H1 (cell line): Measurements from ENCODE around the gene C2CD3. TPM values are rescaled to one million over a fixed set of nuclear protein-coding genes. Genes with fewer than 3 reads are reported as not detected.

Experiments used
- CTCF ChIA-PET: fragments of 300-600 bp; sonication (Branson Sonifier 250); formaldehyde crosslinking; loops from one replicate; lab custom pipeline; 2021; ENCODE audit not compliant: partially characterized antibody; lab: Charles Lee
- POLR2A ChIA-PET: fragments of 300-600 bp; sonication (Branson Sonifier 250); formaldehyde crosslinking; loops from one replicate; lab custom pipeline; 2021; ENCODE audit warnings: inconsistent platforms; ENCODE audit not compliant: partially characterized antibody; lab: Charles Lee
- DNase-seq, 2 experiments: peaks; one replicate each; pipeline versions ENCODE4 v3.0.0 to v3.0.0-alpha.2; 2010 to 2022; ENCODE audit warnings: low spot score in 2 of 2, low read depth in 1 of 2, mixed read lengths in 1 of 2
- FAIRE-seq: peaks from 2 replicates; lab custom pipeline; 2011; peaks lifted over from hg19 to GRCh38; lab: Jason Lieb, UNC
- H2AFZ ChIP-seq: 2 replicates; pipeline ENCODE4 v1.8.1; 2012; ENCODE audit warnings: low read length, inconsistent platforms
- H2AK5ac ChIP-seq: 2 replicates; pipeline ENCODE4 v1.6.1; 2013; ENCODE audit warnings: low read depth, low read length
- H2BK120ac ChIP-seq: replicated peaks from 2 replicates; pipeline ENCODE3; 2013; ENCODE audit warnings: low read depth, low read length, inconsistent platforms
- H2BK12ac ChIP-seq: 2 replicates; pipeline ENCODE4 v1.6.1; 2013; ENCODE audit warnings: low read depth, low read length
- H2BK15ac ChIP-seq: 2 replicates; pipeline ENCODE4 v1.6.1; 2013; ENCODE audit warnings: low read length
- H2BK20ac ChIP-seq: 2 replicates; pipeline ENCODE4 v1.6.1; 2013; ENCODE audit warnings: low read length
- H2BK5ac ChIP-seq: 2 replicates; pipeline ENCODE4 v1.6.1; 2013; ENCODE audit warnings: low read depth, low read length
- H3K14ac ChIP-seq: 2 replicates; pipeline ENCODE4 v1.6.1; 2013; ENCODE audit warnings: inconsistent platforms; ENCODE audit not compliant: insufficient read length
- H3K18ac ChIP-seq: 2 replicates; pipeline ENCODE4 v1.6.1; 2013; ENCODE audit warnings: low read length; ENCODE audit errors: extremely low read depth
- H3K23ac ChIP-seq: 2 replicates; pipeline ENCODE4 v1.6.1; 2013; ENCODE audit warnings: inconsistent platforms; ENCODE audit not compliant: insufficient read length
- H3K23me2 ChIP-seq: 2 replicates; pipeline ENCODE4 v1.6.1; 2013; ENCODE audit warnings: low read depth, low read length
- H3K27ac ChIP-seq: 2 replicates; pipeline ENCODE4 v1.6.1; 2011; ENCODE audit warnings: low read depth, low read length, inconsistent platforms
- H3K27me3 ChIP-seq, 4 experiments: replicated peaks in 1 of 4; 1 replicate in 1 of 4; 2 replicates in 3 of 4; pipeline versions ENCODE4 v1.6.1 to v1.8.1; 2011 to 2013; ENCODE audit warnings: low read length in 3 of 4, mild to moderate bottlenecking in 3 of 4, inconsistent platforms in 2 of 4, mixed read lengths in 2 of 4, moderate library complexity in 1 of 4; ENCODE audit not compliant: control insufficient read depth in 3 of 4, insufficient read depth in 3 of 4; ENCODE audit errors: extremely low read depth in 1 of 4
- H3K36me3 ChIP-seq, 4 experiments: 2 replicates each; pipeline versions ENCODE4 v1.6.1 to v1.8.1; 2011 to 2013; ENCODE audit warnings: mild to moderate bottlenecking in 4 of 4, low read length in 3 of 4, moderate library complexity in 2 of 4, control low read depth in 1 of 4, inconsistent platforms in 1 of 4; ENCODE audit not compliant: insufficient read depth in 4 of 4, control insufficient read depth in 2 of 4
- H3K4ac ChIP-seq: replicated peaks from 2 replicates; pipeline ENCODE3; 2013; ENCODE audit warnings: low read length, low read depth, mixed read lengths, inconsistent platforms; ENCODE audit not compliant: insufficient read length
- H3K4me1 ChIP-seq, 4 experiments: replicated peaks in 1 of 4; 1 replicate in 1 of 4; 2 replicates in 3 of 4; pipeline versions ENCODE4 v1.6.1 to v1.8.1; 2011 to 2013; ENCODE audit warnings: low read length in 3 of 4, inconsistent platforms in 2 of 4, mixed read lengths in 1 of 4; ENCODE audit not compliant: insufficient read depth in 4 of 4, control insufficient read depth in 3 of 4
- H3K4me2 ChIP-seq, 2 experiments: 2 replicates each; pipeline versions ENCODE4 v1.6.1 to v1.8.1; 2011 to 2013; ENCODE audit warnings: low read depth in 2 of 2, low read length in 2 of 2, control low read depth in 1 of 2, inconsistent platforms in 1 of 2, mild to moderate bottlenecking in 1 of 2; ENCODE audit not compliant: insufficient read depth in 1 of 2
- H3K4me3 ChIP-seq, 4 experiments: fragments of 200-600, 300-600 bp in 1 of 4; sonication (generic), shearing (Covaris generic), sonication (Bioruptor Twin) in 1 of 4; 2 replicates each; pipeline versions ENCODE4 v1.5.1 to v1.8.1; 2011 to 2016; ENCODE audit warnings: low read length in 4 of 4, low read depth in 3 of 4, control low read depth in 2 of 4, inconsistent platforms in 2 of 4, mild to moderate bottlenecking in 2 of 4, mixed read lengths in 1 of 4, moderate library complexity in 1 of 4; ENCODE audit not compliant: insufficient read depth in 2 of 4; ENCODE audit errors: extremely low read depth in 1 of 4
- H3K56ac ChIP-seq: replicated peaks from 2 replicates; pipeline ENCODE3; 2013; ENCODE audit warnings: low read depth, mild to moderate bottlenecking, mixed read lengths, low read length, inconsistent platforms; ENCODE audit not compliant: insufficient read length
- H3K79me1 ChIP-seq: 2 replicates; pipeline ENCODE4 v1.6.1; 2013; ENCODE audit warnings: low read depth, low read length, control low read depth
- H3K79me2 ChIP-seq, 2 experiments: 2 replicates each; pipeline versions ENCODE4 v1.6.1 to v1.8.1; 2012 to 2013; ENCODE audit warnings: low read length in 2 of 2, mild to moderate bottlenecking in 2 of 2, inconsistent platforms in 1 of 2; ENCODE audit not compliant: insufficient read depth in 2 of 2, control insufficient read depth in 1 of 2
- H3K9ac ChIP-seq, 4 experiments: replicated peaks in 1 of 4; 1 replicate in 1 of 4; 2 replicates in 3 of 4; pipeline versions ENCODE4 v1.6.1 to v1.8.1; 2011 to 2013; ENCODE audit warnings: low read depth in 3 of 4, low read length in 3 of 4, control low read depth in 2 of 4, mild to moderate bottlenecking in 2 of 4, moderate library complexity in 2 of 4, inconsistent platforms in 1 of 4; ENCODE audit errors: extremely low read depth in 1 of 4
- H3K9me3 ChIP-seq, 2 experiments: 2 replicates each; pipeline versions ENCODE4 v1.6.1 to v1.8.1; 2012 to 2013; ENCODE audit warnings: mild to moderate bottlenecking in 2 of 2, moderate library complexity in 2 of 2, control low read depth in 1 of 2, inconsistent platforms in 1 of 2, low read depth in 1 of 2, low read length in 1 of 2, mixed read lengths in 1 of 2; ENCODE audit not compliant: insufficient read depth in 2 of 2
- H4K20me1 ChIP-seq, 2 experiments: replicated peaks in 1 of 2; 2 replicates each; pipeline versions ENCODE3 to v1.8.1; 2011 to 2013; ENCODE audit warnings: inconsistent platforms in 2 of 2, low read length in 2 of 2, mild to moderate bottlenecking in 1 of 2; ENCODE audit not compliant: insufficient read depth in 2 of 2, control insufficient read depth in 1 of 2
- H4K5ac ChIP-seq: 2 replicates; pipeline ENCODE4 v1.6.1; 2013; ENCODE audit warnings: low read length, low read depth, mixed read lengths, inconsistent platforms; ENCODE audit not compliant: insufficient read length
- H4K8ac ChIP-seq: 2 replicates; pipeline ENCODE4 v1.8.0; 2013; ENCODE audit warnings: mild to moderate bottlenecking, moderate library complexity, low read length, inconsistent platforms; ENCODE audit not compliant: insufficient read depth; ENCODE audit errors: extremely low read depth
- H4K91ac ChIP-seq: replicated peaks from 2 replicates; pipeline ENCODE3; 2013; ENCODE audit warnings: low read length, mixed read lengths, inconsistent platforms; ENCODE audit not compliant: insufficient read length
- CTCF ChIP-seq, 3 experiments: IDR thresholded peaks; 1 replicate in 2 of 3; 2 replicates in 1 of 3; pipeline versions ENCODE4 v1.5.1 to v1.6.1; 2011; ENCODE audit warnings: low read length in 3 of 3, mild to moderate bottlenecking in 3 of 3, inconsistent platforms in 2 of 3, low read depth in 1 of 3, moderate library complexity in 1 of 3; ENCODE audit not compliant: insufficient read depth in 1 of 3; ENCODE audit errors: control extremely low read depth in 1 of 3
- FOSL1 ChIP-seq: IDR thresholded peaks from 2 replicates; pipeline ENCODE4 v1.6.1; 2011; ENCODE audit warnings: mild to moderate bottlenecking, low read depth, low read length, moderate library complexity; ENCODE audit not compliant: insufficient read depth
- HDAC6 ChIP-seq: IDR thresholded peaks from one replicate; pipeline ENCODE4 v1.7.1; 2012; ENCODE audit warnings: low read depth, mild to moderate bottlenecking, inconsistent platforms, low read length, moderate library complexity
- POLR2A ChIP-seq, 2 experiments: IDR thresholded peaks; 1 replicate in 1 of 2; 2 replicates in 1 of 2; pipeline ENCODE4 v1.6.1; 2011; ENCODE audit warnings: low read depth in 2 of 2, low read length in 2 of 2, mild to moderate bottlenecking in 2 of 2; ENCODE audit errors: control extremely low read depth in 1 of 2
- WGBS, 2 experiments: shearing (Covaris generic) in 1 of 2; methylation state at CpG; one replicate each; pipeline versions ENCODE4 v1.1.6 to v1.1.7; 2013 to 2015; ENCODE audit warnings: low lambda C conversion rate in 2 of 2, mixed read lengths in 2 of 2, inconsistent platforms in 1 of 2, low coverage in 1 of 2, missing lambda C conversion rate in 1 of 2; ENCODE audit not compliant: insufficient replicate concordance in 2 of 2, insufficient coverage in 1 of 2, insufficient read length in 1 of 2; ENCODE audit errors: extremely low coverage in 1 of 2, missing lambda C conversion rate in 1 of 2; 5-methylcytosine and 5-hydroxymethylcytosine counted together
- long read RNA-seq, 2 experiments: library from RNA in 1 of 2; library from capped mRNA in 1 of 2; stranded (forward); transcript quantifications; one replicate each; pipeline ENCODE4 v2.0.0, GENCODE V29; 2021; ENCODE audit warnings: inconsistent platforms in 1 of 2
- polyA minus RNA-seq, 3 experiments: library from RNA; depleted of rRNA, polyadenylated mRNA; stranded (reverse); fragments of >200 nt; gene quantifications; 1 replicate in 2 of 3; 2 replicates in 1 of 3; pipeline ENCODE4 v1.2.3, GENCODE V29; 2011
- polyA plus RNA-seq, 7 experiments: library from polyadenylated mRNA; depleted of rRNA in 3 of 7; stranded (reverse) in 5 of 7; unstranded in 2 of 7; fragments of >200 nt in 5 of 7; fragments of 200-250 nt in 2 of 7; gene quantifications; 1 replicate in 5 of 7; 2 replicates in 1 of 7; 4 replicates in 1 of 7; pipeline versions ENCODE4 v1.2.1 to v1.2.3, GENCODE V29; 2011 to 2013; ENCODE audit warnings: missing spikeins in 2 of 7, mixed read lengths in 2 of 7
- total RNA-seq: library from RNA; stranded (reverse); fragmentation: NEBNext Ultra II Directional; extraction: Animal tissue kit (Norgen Biotek cat#: 25700); gene quantifications from 2 replicates; pipeline ENCODE4 v1.2.1, GENCODE V29; 2021

C2CD3 gene
- total RNA-seq (28.7 and 29.1 TPM in 2 replicates), polyA plus RNA-seq (2011; rRNA removed) (10.3 and 11.0 TPM in 2 replicates), polyA minus RNA-seq (2011; rRNA and poly(A)+ RNA removed) (53.0 and 60.2 TPM in 2 replicates)
- 10.8 TPM for polyA plus RNA-seq (2011; cell fraction: cytosol; rRNA removed)
- 19.2 TPM for polyA plus RNA-seq (2011; cell fraction: nucleus; rRNA removed)
- polyA plus RNA-seq (2012, experiment 1 of 2) = 13.3 to 20.5 TPM (median 18.6 TPM) in 4 replicates
- 2.6 TPM for polyA plus RNA-seq (2012, experiment 2 of 2)
- polyA plus RNA-seq (2013, experiment 1 of 2) = 11.8 TPM
- 9.9 TPM for polyA plus RNA-seq (2013, experiment 2 of 2)
- 23.8 TPM for polyA minus RNA-seq (2011; cell fraction: cytosol; rRNA and poly(A)+ RNA removed)
- 42.6 TPM for polyA minus RNA-seq (2011; cell fraction: nucleus; rRNA and poly(A)+ RNA removed)
- long read RNA-seq, experiment 1, partial matches to known transcripts = 8 of 12 reads
- long read RNA-seq, experiment 1, other reads (novel, unspliced or antisense) = 4 of 12 reads
- long read RNA-seq, experiment 2, partial matches to known transcripts = 1 of 4 reads
- long read RNA-seq, experiment 2, other reads (novel, unspliced or antisense) = 3 of 4 reads

- Histone ChIP-seq H3K27ac (peak within 1 kb of the TSS; percentile 76), H3K18ac (peak within 1 kb of the TSS; percentile 55; the same call in 1 of the 2 replicates), H2BK20ac (no peak within 1 kb of the TSS), H2BK12ac (peak within 1 kb of the TSS; percentile 27; the same call in 1 of the 2 replicates), H3K9me3 (no peaks in the 10 kb centered on the region), H4K91ac (no peak within 1 kb of the TSS), H3K4me3 (peak within 1 kb of the TSS; percentile 75 to 90 (median 78)), H3K23me2 (peaks cover 14% of the 10 kb centered on the region), H3K79me1 (no peaks in the 10 kb centered on the region; the same call in 1 of the 2 replicates), H4K8ac (peak within 1 kb of the TSS; percentile 83; the same call in 1 of the 2 replicates), H3K14ac (no peak within 1 kb of the TSS), H3K79me2 (peaks cover 6 to 48% of the 10 kb centered on the region in 2 experiments; a peak in 3 of 4 replicates), H3K27me3 (no peaks in the 10 kb centered on the region), H3K4me2 (peak within 1 kb of the TSS; percentile 86 to 99), H2BK5ac (peak within 1 kb of the TSS; percentile 89), H2BK15ac (peak within 1 kb of the TSS; percentile 6; the same call in 1 of the 2 replicates), H3K56ac (peak within 1 kb of the TSS; percentile 33), H2BK120ac (no peak within 1 kb of the TSS), H3K9ac (peak within 1 kb of the TSS; percentile 64 to 97 (median 73)), H2AK5ac (no peak within 1 kb of the TSS), H4K5ac (peak within 1 kb of the TSS; percentile 65), H4K20me1 (no peaks in the 10 kb centered on the region), H3K23ac (no peak within 1 kb of the TSS), H3K4ac (no peak within 1 kb of the TSS), H2AFZ (peak within 1 kb of the TSS; percentile 92), H3K4me1 (peaks cover 2 to 7% (median 4%) of the 10 kb centered on the region in 4 experiments; a peak in 3 of 7 replicates), H3K36me3 (peaks cover 2 to 13% (median 7%) of the 10 kb centered on the region in 4 experiments; a peak in 4 of 8 replicates)
- peak; percentile 91 to 98 for DNase-seq
- POLR2A ChIA-PET = interaction anchor here (0.7 to 3.3 kb wide), 8 partner anchors 9 to 324 kb away, joined by 3 to 18 read pairs (median 4); no protein-coding TSS in a partner anchor
- CTCF ChIA-PET = interaction anchor here (0.7 to 1.7 kb wide), 3 partner anchors 22 to 59 kb away, joined by 3 to 5 read pairs (median 3); no protein-coding TSS in a partner anchor
- 2% methylated on average over 63 of the region's 68 CpGs; no CpG with 5 or more reads in 1 of the 2 experiments for WGBS, 2 experiments
- peak; percentile 79 for FAIRE-seq
- TF ChIP-seq FOSL1 (no peak), POLR2A (IDR thresholded peaks at IDR 0.05; ENCODE audit: control extremely low read depth in 1 of 2, low read depth in 2 of 2, low read length in 2 of 2) (peak in 1 of 2 experiments; percentile 88; a peak in 2 of 3 replicates), CTCF (IDR thresholded peaks at IDR 0.05; ENCODE audit: control extremely low read depth in 1 of 3, insufficient read depth in 1 of 3, low read depth in 1 of 3, low read length in 3 of 3) (peak; percentile 8 to 31 (median 27); a peak in 3 of 4 replicates), HDAC6 (no peak)
Observed at GRCh38 chr11:74170694-74171629, at the start of gene C2CD3, which contains the start of gene PPME1. TSS of gene C2CD3 (minus strand) at chr11:74171002. CDS start at chr11:74170792, 210 bp downstream. TSS of gene PPME1 (plus strand) at chr11:74171289. CDS start at chr11:74171422, 133 bp downstream.
